NCI-H1105 treated with DMSO at 0.1 percent for 48 hours (cell line): ENCODE data around the gene S1PR1.

ENCODE experiments used
- DNase-seq: peaks from one replicate; lab custom pipeline; 2025; lab: John Stamatoyannopoulos, UW

S1PR1 gene

DNA sequence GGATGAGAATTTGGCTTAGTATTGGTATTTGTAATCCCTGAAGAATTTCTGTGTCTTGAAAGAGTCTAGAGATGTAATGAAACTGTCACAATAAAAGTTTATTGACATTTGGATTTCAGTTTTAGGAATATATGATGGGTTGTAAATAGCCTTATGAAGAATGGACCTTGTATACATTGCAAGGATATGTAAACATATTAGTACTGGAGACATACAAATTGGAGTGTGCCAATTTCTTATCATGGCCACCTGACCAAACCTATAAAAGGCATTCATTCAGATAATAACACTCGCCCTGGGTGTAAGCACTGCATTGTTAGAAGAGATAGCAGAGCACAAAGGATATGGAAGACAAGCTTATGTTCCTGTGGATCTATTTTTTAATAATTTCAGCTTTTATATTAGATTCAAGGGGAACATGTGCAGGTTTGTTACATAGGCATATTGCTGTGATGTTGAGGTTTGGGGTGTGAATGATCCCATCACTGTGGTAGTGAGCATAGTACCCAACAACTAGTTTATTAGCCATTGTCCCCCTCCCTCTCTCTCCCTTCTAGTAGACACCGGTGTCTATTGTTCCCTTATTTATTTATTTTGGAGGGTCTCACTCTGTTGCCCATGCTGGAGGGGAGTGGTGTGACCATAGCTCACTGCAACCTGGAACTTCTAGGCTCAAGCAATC lies 8.6 kb downstream of the S1PR1 start:
- no peak for DNase-seq

- DNase-seq, result no peak
Observed at GRCh38 chr1:101247404-101248287, 10.8 kb downstream of the S1PR1 start.

DNA sequence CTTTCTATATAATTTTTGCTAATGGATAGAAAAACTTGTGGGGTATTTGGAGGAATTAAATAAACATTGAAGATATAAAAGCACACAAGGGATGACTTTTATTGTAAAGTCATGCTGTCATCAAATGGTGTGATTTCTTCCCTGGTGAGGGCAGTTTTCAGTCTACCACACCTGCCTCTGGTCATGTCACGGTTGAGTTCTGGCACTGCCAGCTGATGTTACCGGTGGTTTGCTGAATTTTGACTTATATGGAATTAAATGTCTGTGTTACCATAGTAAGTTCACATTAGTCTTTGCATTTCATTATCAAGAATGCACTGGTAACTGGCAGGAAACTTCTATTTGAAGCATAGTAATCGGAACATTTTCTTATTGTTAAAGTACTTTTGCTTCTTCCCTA lies 13.4 kb downstream of the S1PR1 start:
- DNase-seq, result no peak

DNA sequence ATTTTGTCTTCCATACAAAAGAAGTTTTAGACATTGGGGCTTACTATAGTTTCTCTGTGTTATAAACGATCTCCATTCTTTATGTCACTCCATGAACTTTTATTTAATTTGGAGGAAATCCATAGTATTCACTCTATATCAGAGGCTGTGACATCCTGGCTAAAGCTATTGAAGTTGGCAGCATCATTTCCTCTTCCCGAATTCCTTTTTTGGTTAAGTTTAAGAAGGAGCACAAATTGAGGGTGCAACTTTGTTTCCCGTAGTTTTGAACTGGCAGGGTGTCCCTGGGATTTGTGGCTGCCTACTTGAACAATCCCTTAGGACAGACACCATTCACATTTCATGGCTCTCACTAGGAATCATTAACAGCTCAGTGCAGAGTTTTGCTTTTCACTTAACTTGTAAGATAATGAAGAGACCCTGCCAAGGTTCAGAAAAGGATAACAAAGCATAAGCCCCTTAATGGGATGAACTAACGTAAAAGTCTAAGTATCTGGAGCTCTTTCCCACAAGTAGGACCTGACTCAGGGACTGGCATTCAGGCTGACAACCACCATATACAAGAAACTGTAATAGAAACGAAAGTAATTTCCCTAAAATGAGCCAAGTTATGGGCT lies 13.9 kb downstream of the S1PR1 start:
- no peak for DNase-seq

DNA sequence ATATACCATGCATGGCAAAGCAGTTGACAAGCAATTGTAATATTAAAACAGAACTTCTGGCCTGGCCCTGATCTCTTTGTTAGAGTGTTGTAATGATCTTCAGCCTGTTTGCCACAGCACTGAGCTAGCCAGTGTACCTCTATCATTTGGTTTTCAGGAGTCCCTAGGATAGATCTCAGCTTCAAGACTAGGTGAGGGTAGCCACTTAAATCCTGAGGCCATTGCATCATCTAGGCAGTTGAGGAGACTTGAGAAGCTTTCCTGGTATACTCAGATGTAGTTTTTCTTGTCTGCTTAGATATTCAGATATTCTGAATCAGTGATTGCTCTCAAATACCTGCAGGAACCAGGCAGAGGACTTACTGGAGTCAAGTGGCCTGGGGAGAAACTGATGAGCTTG lies 14.7 kb downstream of the S1PR1 start:
- no peak for DNase-seq

DNA sequence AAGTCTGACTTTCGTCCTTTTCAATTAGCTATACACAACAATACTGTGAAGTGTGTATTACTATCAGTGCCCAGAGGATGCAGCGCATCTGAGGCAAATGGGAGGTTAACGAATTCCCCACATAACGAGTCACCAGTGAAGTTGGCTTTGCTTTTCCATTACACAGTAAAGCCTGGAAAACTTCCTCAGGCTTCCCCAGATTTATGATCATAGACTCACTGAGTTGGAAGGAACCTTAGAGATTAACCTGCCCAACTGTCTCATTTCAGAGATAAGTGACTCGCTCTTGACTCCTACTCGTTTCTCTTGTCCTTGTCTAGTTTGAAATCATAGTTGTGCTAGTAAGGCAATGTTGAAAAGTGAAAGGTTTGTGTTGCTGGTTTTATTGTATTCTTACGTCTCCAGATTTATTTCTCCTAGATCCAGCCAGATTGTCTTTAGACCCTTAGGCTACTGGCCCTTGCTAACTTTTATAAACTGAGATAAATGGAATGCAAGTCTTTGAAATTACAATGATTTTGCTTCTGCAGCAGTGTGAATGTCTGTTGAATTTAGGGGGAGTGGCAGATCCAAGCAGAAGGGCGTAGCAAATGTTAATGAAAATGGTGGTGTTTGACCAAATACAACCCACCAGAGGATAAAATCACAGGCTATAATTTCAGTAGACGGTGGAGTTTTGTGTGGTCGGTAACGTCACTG lies 17.3 kb downstream of the S1PR1 start:
- DNase-seq, result no peak

- DNase-seq, result no peak
Observed at GRCh38 chr1:101257500-101258325, 20.9 kb downstream of the S1PR1 start.

GRCh38 chr1:101259744-101260148 lies 22.9 kb downstream of the S1PR1 start:
- no peak for DNase-seq

DNA sequence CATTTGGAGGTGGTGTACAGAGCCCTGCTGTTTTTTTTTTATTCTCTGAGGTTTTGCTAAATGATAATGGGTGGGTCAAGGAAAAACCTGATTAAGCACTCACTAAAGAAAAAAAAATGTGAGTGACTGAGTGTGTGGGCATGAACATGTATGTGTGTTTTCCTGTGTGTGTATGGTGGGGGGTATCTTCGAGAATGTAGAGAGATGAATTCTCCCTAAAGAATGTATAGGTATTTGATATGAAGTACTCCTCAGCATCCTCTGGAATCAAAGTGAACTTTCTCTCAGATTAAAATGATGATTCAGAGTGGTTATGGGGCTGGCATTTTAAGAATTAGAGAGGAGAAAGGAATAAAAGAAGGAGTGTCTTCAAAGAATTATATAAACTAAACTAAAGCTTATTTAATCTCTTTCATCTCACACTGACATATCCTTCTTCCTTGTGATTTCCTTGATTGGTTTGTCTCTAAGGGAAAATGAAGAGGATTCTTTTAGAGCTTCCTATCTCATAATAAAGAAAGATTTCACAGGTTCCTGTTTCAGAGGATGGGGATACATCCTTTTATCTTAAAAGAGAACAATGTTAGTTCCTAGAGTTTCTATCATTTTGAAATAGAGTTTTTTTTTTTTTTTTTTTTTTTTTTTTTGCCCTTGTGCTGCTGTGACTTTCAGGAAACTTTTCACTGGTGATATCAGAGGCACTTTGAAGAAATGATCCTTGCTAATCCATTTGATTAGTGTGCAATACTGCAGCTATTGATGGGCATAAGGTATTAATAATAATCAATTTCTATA lies 23.9 kb downstream of the S1PR1 start:
- DNase-seq, result no peak

DNA sequence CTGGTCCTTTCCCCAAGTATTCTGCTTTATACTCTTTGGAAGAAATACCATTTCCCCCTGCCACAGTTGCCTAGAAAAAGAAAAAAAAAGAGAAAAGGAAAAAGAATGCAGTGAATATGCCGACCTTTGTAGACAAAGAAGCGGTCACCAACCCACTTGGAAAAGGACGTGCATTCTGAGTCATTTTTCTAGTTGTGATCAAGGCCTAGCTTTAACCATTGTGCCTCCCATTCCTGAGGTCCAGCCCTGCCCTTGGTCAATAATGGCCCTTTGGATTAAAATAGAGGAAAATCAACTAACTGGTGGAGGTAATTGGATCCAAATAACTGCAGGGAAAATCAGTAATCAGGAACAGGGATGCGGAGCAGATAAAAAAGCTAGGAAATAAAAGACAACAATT lies 24.8 kb downstream of the S1PR1 start:
- no peak for DNase-seq

DNA sequence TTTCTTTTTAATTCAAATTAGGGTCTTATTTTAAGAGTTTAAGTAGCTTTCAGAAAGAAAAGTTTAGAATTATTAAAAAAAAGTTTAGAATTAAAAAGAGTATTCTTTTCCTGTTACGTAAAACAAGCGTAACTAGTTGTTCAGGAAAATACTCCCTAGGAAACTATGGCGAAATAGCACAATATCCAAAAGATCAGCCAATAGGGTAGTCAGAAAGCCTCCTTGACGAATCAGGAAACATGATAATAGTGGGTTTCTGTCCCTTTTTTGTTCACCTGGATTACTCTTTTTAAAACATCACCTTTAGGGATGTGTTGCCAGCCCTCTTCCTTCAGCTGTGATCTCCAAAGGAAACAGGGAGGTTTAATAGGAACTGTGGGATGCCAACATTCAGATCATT lies 25.2 kb downstream of the S1PR1 start:
- no peak for DNase-seq

DNA sequence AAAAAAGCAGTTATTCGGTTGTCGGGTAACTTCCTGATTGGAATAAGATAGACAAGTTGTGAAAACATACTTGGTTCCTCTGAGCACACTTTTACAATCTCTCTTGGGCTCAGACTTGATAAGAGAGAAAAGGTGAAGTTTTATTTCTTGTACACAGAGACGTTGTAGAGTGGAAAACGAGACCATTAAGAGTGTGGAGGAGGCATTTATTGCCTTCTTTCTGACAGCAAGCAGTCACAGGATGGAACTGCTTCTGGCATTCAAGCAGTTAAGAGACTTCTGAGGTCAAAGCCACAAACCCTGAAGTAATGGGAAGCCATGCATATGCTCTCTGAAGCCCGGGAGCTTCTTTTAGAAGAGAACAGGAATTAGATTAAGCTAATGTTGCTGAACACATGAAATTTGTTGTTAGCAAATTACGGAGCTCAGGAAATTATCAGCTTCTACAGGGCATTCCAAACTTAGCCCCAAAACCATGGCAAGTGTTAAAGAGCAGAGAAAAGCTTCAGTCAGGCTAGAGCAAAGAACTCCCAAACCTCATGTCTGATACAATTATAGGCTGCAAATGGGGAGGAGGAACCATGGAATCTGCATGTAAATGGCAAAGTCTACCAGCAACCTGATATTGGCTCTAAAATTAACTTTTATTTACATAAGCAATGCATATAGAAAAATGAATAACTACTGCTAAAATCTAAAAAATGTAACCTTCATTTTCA lies 26.0 kb downstream of the S1PR1 start:
- DNase-seq, result no peak

GRCh38 chr1:101264697-101265096 lies 27.9 kb downstream of the S1PR1 start:
- DNase-seq, result no peak

DNA sequence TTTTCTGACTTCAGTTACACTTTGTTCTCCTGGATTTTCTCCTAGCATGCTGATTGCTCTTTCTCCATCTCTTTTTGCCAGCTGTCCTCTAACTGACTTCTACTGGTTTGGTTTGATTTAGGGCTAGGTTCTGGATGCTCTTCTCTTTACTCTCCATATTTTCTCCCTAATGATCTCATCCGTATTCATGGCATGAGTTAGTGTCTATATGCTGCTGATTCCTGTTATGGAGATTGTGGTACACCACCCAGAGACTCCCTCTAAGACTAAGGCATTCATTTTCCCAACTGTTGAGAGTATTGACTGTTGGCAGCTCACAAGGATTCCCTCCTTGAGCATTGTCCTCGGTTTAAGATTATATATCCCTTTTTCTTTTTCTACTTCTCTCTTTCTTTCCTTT lies 28.9 kb downstream of the S1PR1 start:
- DNase-seq, result no peak

- DNase-seq, result no peak
Observed at GRCh38 chr1:101267082-101267481, 30.3 kb downstream of the S1PR1 start.

DNA sequence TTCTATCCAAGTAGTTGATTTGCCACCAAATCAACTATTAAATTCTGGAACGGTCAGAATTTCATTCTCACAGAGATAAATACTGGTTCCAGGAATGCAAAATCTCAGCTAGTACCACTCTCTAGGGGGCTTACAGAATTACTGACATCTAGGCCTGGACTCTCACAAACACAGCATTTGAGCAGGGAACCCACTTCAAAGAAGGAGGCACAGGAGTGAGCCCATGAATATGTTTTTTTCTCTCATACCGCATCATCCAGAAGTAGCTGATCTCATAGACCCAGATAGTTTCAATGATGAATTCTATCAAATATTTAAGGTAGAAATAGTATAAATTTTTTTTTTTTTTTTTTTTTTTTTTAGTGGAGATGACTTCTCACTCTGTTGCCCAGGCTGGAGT lies 32.1 kb downstream of the S1PR1 start:
- no peak for DNase-seq

- no peak for DNase-seq
Observed at GRCh38 chr1:101275672-101276071, 38.9 kb downstream of the S1PR1 start.

GRCh38 chr1:101276818-101277217 lies 40.0 kb downstream of the S1PR1 start:
- no peak for DNase-seq

DNA sequence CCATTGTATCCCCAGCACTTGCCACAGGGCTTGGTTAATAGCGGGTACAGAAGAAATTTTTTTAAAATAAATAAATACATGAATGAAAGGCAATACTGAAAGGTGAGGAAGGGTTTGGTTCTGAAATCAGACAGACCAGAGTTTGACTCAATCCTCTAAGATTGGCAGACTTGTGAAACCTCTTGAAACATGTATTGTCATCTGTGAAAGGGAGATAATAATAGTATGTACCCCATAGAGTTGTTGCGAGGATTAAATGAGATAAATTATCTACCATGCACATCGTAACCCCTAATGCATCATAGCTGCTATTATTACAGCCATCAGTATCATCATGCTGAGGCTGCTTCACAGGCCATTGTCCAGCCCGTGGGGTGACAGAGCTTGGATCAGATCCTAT lies 41.4 kb downstream of the S1PR1 start:
- no peak for DNase-seq

GRCh38 chr1:101278845-101279244 lies 42.0 kb downstream of the S1PR1 start:
- no peak for DNase-seq
